HepG2 (cell line): ENCODE measurements around the gene SMTNL1. TPM values are rescaled to one million over a fixed set of nuclear protein-coding genes. Genes with fewer than 3 reads are reported as not detected.
A peak's percentile ranks its signal among the peaks of the same experiment; 100 is the strongest.

Experiments
- CEBPG ChIP-seq: IDR thresholded peaks from 2 replicates; pipeline ENCODE4 v1.6.1; 2016
- GTF2F1 ChIP-seq: fragments of 150-350 bp; IDR thresholded peaks from 2 replicates; pipeline ENCODE4 v1.6.1; 2014; ENCODE audit warnings: low read length
- NFATC3 ChIP-seq: sonication (generic); formaldehyde crosslinking; IDR thresholded peaks from 2 replicates; pipeline ENCODE4 v1.5.1; 2020; ENCODE audit warnings: mild to moderate bottlenecking, missing genetic modification reagents
- POGZ ChIP-seq: sonication (generic); formaldehyde crosslinking; IDR thresholded peaks from 2 replicates; pipeline ENCODE4 v1.4.0; 2020; ENCODE audit warnings: mild to moderate bottlenecking, missing genetic modification reagents
- RBM22 ChIP-seq: fragments of 200-400 bp; formaldehyde crosslinking; optimal IDR thresholded peaks from 2 replicates; pipeline ENCODE3; 2017; ENCODE audit warnings: mild to moderate bottlenecking, low read length, moderate library complexity
- SP2 ChIP-seq: sonication (generic); formaldehyde crosslinking; IDR thresholded peaks from 2 replicates; pipeline ENCODE4 v1.5.1; 2020; ENCODE audit warnings: mild to moderate bottlenecking, missing genetic modification reagents
- ZFP36L2 ChIP-seq: sonication (generic); formaldehyde crosslinking; IDR thresholded peaks from 2 replicates; pipeline ENCODE4 v1.4.0; 2020; ENCODE audit warnings: missing genetic modification reagents
- ZKSCAN1 ChIP-seq: fragments of 150-350 bp; IDR thresholded peaks from 2 replicates; pipeline ENCODE4 v1.6.1; 2014; ENCODE audit warnings: low read length
- ZMYM4 ChIP-seq: sonication (generic); formaldehyde crosslinking; IDR thresholded peaks from 2 replicates; pipeline ENCODE4 v1.8.1; 2023; ENCODE audit warnings: mild to moderate bottlenecking, missing genetic modification reagents
- polyA plus RNA-seq, 8 experiments: library from polyadenylated mRNA; depleted of rRNA in 3 of 8; stranded (reverse) in 7 of 8; unstranded in 1 of 8; fragments of >200 nt; fragmentation: Illumina TruSeq in 4 of 8; extraction: Trizol in 4 of 8; gene quantifications; 2 replicates each; pipeline versions ENCODE4 v1.2.1 to v1.2.3, GENCODE V29; 2011 to 2016; ENCODE audit warnings: low read depth in 4 of 8, missing spikeins in 1 of 8, mixed read lengths in 1 of 8; ENCODE audit not compliant: insufficient read depth in 1 of 8
- total RNA-seq, 5 experiments: library from RNA; depleted of rRNA; stranded (reverse); fragments of >200 nt; fragmentation: Illumina TruSeq; extraction: Trizol; gene quantifications; 2 replicates each; pipeline ENCODE4 v1.2.3, GENCODE V29; 2016; ENCODE audit warnings: low read depth in 1 of 5
- TF ChIP-seq, protein P1 (sequence below): sonication (generic); formaldehyde crosslinking; IDR thresholded peaks from 2 replicates; pipeline ENCODE4 v1.5.0; 2020; ENCODE audit warnings: mild to moderate bottlenecking, missing genetic modification reagents, borderline replicate concordance
- TF ChIP-seq, protein P2 (sequence below): sonication (generic); formaldehyde crosslinking; IDR thresholded peaks from 2 replicates; pipeline ENCODE4 v1.4.0; 2020; ENCODE audit warnings: missing genetic modification reagents
- TF ChIP-seq, protein P3 (sequence below): sonication (generic); formaldehyde crosslinking; IDR thresholded peaks from 2 replicates; pipeline ENCODE4 v1.4.0; 2020; ENCODE audit warnings: missing genetic modification reagents, borderline replicate concordance
- TF ChIP-seq, protein P4 (sequence below): sonication (generic); formaldehyde crosslinking; IDR thresholded peaks from 2 replicates; pipeline ENCODE4 v1.4.0; 2020; ENCODE audit warnings: mild to moderate bottlenecking, missing genetic modification reagents, borderline replicate concordance

Gene SMTNL1
- total and polyA plus RNA-seq, 2 of the 13 experiments (the other 11 are each of a cell fraction or from before 2014, with no cell fraction given), result 0.04 TPM; not detected in 1

DNA sequence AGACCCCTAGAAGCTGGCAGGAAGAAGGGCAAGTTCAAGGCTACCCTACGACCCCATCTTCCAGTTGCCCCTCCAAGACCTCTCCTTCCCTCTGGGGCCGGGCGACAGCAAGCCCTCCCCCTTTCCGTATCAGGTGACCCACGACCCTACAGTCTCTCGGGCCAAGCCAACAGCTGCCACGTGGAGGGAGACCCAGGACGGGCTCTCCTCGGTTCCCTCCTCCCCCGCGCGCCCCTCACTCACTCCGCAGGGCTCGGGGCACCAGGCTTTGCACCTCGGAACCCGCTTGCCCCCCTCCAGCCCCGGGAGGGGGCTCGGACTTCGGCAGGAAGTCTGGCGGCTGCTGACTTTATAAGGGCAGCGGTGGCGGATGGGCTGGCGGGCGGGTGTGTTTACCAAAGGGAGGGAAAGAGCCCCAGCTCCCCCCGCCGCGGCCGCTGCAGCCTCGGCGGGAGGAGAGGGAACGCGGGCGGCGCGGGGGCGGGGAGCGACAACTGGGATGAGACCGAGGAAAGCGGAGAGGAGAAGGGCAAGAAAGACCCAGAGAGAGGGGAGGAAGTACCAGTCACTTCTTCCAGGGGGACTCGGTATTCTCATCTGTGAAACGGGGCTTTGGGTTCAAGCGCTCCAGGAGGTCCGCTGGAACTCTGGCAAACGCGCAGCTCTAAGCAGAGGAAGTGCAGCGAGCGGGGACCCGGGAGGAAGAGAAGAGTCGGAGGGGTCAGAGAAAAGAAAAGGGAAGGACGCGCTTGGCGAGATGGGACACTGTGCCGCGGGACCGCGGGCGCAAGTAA lies 22.7 kb upstream of the SMTNL1 start (continued):
- TF ChIP-seq, protein P1, sequence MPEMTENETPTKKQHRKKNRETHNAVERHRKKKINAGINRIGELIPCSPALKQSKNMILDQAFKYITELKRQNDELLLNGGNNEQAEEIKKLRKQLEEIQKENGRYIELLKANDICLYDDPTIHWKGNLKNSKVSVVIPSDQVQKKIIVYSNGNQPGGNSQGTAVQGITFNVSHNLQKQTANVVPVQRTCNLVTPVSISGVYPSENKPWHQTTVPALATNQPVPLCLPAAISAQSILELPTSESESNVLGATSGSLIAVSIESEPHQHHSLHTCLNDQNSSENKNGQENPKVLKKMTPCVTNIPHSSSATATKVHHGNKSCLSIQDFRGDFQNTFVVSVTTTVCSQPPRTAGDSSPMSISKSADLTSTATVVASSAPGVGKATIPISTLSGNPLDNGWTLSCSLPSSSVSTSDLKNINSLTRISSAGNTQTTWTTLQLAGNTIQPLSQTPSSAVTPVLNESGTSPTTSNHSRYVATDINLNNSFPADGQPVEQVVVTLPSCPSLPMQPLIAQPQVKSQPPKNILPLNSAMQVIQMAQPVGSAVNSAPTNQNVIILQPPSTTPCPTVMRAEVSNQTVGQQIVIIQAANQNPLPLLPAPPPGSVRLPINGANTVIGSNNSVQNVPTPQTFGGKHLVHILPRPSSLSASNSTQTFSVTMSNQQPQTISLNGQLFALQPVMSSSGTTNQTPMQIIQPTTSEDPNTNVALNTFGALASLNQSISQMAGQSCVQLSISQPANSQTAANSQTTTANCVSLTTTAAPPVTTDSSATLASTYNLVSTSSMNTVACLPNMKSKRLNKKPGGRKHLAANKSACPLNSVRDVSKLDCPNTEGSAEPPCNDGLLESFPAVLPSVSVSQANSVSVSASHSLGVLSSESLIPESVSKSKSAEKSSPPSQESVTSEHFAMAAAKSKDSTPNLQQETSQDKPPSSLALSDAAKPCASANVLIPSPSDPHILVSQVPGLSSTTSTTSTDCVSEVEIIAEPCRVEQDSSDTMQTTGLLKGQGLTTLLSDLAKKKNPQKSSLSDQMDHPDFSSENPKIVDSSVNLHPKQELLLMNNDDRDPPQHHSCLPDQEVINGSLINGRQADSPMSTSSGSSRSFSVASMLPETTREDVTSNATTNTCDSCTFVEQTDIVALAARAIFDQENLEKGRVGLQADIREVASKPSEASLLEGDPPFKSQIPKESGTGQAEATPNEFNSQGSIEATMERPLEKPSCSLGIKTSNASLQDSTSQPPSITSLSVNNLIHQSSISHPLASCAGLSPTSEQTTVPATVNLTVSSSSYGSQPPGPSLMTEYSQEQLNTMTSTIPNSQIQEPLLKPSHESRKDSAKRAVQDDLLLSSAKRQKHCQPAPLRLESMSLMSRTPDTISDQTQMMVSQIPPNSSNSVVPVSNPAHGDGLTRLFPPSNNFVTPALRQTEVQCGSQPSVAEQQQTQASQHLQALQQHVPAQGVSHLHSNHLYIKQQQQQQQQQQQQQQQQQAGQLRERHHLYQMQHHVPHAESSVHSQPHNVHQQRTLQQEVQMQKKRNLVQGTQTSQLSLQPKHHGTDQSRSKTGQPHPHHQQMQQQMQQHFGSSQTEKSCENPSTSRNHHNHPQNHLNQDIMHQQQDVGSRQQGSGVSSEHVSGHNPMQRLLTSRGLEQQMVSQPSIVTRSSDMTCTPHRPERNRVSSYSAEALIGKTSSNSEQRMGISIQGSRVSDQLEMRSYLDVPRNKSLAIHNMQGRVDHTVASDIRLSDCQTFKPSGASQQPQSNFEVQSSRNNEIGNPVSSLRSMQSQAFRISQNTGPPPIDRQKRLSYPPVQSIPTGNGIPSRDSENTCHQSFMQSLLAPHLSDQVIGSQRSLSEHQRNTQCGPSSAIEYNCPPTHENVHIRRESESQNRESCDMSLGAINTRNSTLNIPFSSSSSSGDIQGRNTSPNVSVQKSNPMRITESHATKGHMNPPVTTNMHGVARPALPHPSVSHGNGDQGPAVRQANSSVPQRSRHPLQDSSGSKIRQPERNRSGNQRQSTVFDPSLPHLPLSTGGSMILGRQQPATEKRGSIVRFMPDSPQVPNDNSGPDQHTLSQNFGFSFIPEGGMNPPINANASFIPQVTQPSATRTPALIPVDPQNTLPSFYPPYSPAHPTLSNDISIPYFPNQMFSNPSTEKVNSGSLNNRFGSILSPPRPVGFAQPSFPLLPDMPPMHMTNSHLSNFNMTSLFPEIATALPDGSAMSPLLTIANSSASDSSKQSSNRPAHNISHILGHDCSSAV (CRISPR knock-in tag), result peak; percentile 46; the same call in 1 of the 2 replicates
- TF ChIP-seq ZFP36L2 (CRISPR knock-in tag) (no peak), SP2 (CRISPR knock-in tag) (peak; percentile 46; the same call in 1 of the 2 replicates), ZMYM4 (no peak; the same call in 1 of the 2 replicates), ZKSCAN1 (no peak), CEBPG (CRISPR knock-in tag) (no peak), RBM22 (no peak), GTF2F1 (no peak), NFATC3 (CRISPR knock-in tag) (no peak), POGZ (no peak)
- TF ChIP-seq, protein P2, sequence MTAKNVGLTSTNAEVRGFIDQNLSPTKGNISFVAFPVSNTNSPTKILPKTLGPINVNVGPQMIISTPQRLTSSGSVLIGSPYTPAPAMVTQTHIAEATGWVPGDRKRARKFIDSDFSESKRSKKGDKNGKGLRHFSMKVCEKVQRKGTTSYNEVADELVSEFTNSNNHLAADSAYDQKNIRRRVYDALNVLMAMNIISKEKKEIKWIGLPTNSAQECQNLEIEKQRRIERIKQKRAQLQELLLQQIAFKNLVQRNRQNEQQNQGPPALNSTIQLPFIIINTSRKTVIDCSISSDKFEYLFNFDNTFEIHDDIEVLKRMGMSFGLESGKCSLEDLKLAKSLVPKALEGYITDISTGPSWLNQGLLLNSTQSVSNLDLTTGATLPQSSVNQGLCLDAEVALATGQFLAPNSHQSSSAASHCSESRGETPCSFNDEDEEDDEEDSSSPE (CRISPR knock-in tag), result peak; percentile 54; the same call in 1 of the 2 replicates
- TF ChIP-seq, protein P3, sequence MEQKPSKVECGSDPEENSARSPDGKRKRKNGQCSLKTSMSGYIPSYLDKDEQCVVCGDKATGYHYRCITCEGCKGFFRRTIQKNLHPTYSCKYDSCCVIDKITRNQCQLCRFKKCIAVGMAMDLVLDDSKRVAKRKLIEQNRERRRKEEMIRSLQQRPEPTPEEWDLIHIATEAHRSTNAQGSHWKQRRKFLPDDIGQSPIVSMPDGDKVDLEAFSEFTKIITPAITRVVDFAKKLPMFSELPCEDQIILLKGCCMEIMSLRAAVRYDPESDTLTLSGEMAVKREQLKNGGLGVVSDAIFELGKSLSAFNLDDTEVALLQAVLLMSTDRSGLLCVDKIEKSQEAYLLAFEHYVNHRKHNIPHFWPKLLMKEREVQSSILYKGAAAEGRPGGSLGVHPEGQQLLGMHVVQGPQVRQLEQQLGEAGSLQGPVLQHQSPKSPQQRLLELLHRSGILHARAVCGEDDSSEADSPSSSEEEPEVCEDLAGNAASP, result 0 out of 2 replicates have a peak, but pooled peaks have one; percentile 5
- TF ChIP-seq, protein P4, sequence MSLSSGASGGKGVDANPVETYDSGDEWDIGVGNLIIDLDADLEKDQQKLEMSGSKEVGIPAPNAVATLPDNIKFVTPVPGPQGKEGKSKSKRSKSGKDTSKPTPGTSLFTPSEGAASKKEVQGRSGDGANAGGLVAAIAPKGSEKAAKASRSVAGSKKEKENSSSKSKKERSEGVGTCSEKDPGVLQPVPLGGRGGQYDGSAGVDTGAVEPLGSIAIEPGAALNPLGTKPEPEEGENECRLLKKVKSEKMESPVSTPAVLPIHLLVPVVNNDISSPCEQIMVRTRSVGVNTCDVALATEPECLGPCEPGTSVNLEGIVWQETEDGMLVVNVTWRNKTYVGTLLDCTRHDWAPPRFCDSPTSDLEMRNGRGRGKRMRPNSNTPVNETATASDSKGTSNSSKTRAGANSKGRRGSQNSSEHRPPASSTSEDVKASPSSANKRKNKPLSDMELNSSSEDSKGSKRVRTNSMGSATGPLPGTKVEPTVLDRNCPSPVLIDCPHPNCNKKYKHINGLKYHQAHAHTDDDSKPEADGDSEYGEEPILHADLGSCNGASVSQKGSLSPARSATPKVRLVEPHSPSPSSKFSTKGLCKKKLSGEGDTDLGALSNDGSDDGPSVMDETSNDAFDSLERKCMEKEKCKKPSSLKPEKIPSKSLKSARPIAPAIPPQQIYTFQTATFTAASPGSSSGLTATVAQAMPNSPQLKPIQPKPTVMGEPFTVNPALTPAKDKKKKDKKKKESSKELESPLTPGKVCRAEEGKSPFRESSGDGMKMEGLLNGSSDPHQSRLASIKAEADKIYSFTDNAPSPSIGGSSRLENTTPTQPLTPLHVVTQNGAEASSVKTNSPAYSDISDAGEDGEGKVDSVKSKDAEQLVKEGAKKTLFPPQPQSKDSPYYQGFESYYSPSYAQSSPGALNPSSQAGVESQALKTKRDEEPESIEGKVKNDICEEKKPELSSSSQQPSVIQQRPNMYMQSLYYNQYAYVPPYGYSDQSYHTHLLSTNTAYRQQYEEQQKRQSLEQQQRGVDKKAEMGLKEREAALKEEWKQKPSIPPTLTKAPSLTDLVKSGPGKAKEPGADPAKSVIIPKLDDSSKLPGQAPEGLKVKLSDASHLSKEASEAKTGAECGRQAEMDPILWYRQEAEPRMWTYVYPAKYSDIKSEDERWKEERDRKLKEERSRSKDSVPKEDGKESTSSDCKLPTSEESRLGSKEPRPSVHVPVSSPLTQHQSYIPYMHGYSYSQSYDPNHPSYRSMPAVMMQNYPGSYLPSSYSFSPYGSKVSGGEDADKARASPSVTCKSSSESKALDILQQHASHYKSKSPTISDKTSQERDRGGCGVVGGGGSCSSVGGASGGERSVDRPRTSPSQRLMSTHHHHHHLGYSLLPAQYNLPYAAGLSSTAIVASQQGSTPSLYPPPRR (CRISPR knock-in tag), result peak; percentile 75; the same call in 1 of the 2 replicates
